Measurements from ENCODE around the gene PTPRN. TPM values are rescaled to one million over a fixed set of nuclear protein-coding genes. Genes with fewer than 3 reads are reported as not detected.

PTPRN gene
- polyA plus RNA-seq, 1 donor (not counting 4 experiments of a cell fraction or from before 2014, with no cell fraction given), result not detected

GRCh38 chr2:219304223-219304622 is 5.0 kb downstream of the PTPRN start:
- DNase-seq (ENCODE audit: low read depth, low spot score) (no peak), FAIRE-seq (no peak)
- no peak for TF ChIP-seq EZH2 (IDR thresholded peaks at IDR 0.05; ENCODE audit: low read length)
- TF ChIP-seq, protein P1, sequence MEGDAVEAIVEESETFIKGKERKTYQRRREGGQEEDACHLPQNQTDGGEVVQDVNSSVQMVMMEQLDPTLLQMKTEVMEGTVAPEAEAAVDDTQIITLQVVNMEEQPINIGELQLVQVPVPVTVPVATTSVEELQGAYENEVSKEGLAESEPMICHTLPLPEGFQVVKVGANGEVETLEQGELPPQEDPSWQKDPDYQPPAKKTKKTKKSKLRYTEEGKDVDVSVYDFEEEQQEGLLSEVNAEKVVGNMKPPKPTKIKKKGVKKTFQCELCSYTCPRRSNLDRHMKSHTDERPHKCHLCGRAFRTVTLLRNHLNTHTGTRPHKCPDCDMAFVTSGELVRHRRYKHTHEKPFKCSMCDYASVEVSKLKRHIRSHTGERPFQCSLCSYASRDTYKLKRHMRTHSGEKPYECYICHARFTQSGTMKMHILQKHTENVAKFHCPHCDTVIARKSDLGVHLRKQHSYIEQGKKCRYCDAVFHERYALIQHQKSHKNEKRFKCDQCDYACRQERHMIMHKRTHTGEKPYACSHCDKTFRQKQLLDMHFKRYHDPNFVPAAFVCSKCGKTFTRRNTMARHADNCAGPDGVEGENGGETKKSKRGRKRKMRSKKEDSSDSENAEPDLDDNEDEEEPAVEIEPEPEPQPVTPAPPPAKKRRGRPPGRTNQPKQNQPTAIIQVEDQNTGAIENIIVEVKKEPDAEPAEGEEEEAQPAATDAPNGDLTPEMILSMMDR (optimal IDR thresholded peaks at IDR 0.05 in 1 of 3, IDR thresholded peaks at IDR 0.05 in 1 of 3, conservative IDR thresholded peaks at IDR 0.05 in 1 of 3; ENCODE audit: extremely low read depth in 1 of 3, insufficient read depth in 2 of 3, low read length in 3 of 3), result no peak
- Histone ChIP-seq H3K79me2 (ENCODE audit: control insufficient read depth, insufficient read depth, low read length) (no peaks in the 10 kb centered on the region), H3K4me3 (ENCODE audit: control insufficient read depth in 2 of 3, extremely low read depth in 1 of 3, insufficient read depth in 2 of 3, low read depth in 1 of 3, low read length in 3 of 3) (no peak overlapping the region), H3K9ac (ENCODE audit: control insufficient read depth, extremely low read depth, insufficient read depth, low read length) (no peak overlapping the region), H4K20me1 (ENCODE audit: control insufficient read depth, extremely low read depth, insufficient read depth, low read length) (peaks cover 5% of the 10 kb centered on the region), H3K4me2 (ENCODE audit: control insufficient read depth, extremely low read depth, insufficient read depth, low read depth, low read length) (no peak overlapping the region), H3K9me3 (ENCODE audit: control insufficient read depth, low read depth, low read length) (no peaks in the 10 kb centered on the region), H3K27me3 (ENCODE audit: control insufficient read depth, extremely low read depth, insufficient read depth, low read length) (peaks cover 57% of the 10 kb centered on the region), H3K9me1 (ENCODE audit: control insufficient read depth, extremely low read depth, insufficient read depth, low read length) (no peaks in the 10 kb centered on the region), H3K4me1 (ENCODE audit: control insufficient read depth, extremely low read depth, insufficient read depth, low read length) (peaks cover 2% of the 10 kb centered on the region), H3K36me3 (ENCODE audit: control insufficient read depth in 2 of 2, extremely low read depth in 1 of 2, insufficient read depth in 2 of 2, low read length in 2 of 2) (no peaks in the 10 kb centered on the region), H3K27ac (ENCODE audit: control insufficient read depth, insufficient read depth, low read length) (no peak overlapping the region), H2AFZ (ENCODE audit: control insufficient read depth, low read length) (no peak overlapping the region)
- dilution Hi-C loops (cut with MboI; ENCODE audit: extremely low pct_ligation_motif_present, low sequenced_read_pairs), result no loop called here

GRCh38 chr2:219302412-219302968 is 6.7 kb downstream of the PTPRN start:
- Histone ChIP-seq H3K4me1 (ENCODE audit: control insufficient read depth, extremely low read depth, insufficient read depth, low read length) (no peaks in the 10 kb centered on the region), H3K79me2 (ENCODE audit: control insufficient read depth, insufficient read depth, low read length) (no peaks in the 10 kb centered on the region), H3K27me3 (ENCODE audit: control insufficient read depth, extremely low read depth, insufficient read depth, low read length) (peaks cover 49% of the 10 kb centered on the region), H3K4me2 (ENCODE audit: control insufficient read depth, extremely low read depth, insufficient read depth, low read depth, low read length) (no peak overlapping the region), H3K9ac (ENCODE audit: control insufficient read depth, extremely low read depth, insufficient read depth, low read length) (no peak overlapping the region), H4K20me1 (ENCODE audit: control insufficient read depth, extremely low read depth, insufficient read depth, low read length) (no peaks in the 10 kb centered on the region), H3K9me3 (ENCODE audit: control insufficient read depth, low read depth, low read length) (no peaks in the 10 kb centered on the region), H3K36me3 (ENCODE audit: control insufficient read depth in 2 of 2, extremely low read depth in 1 of 2, insufficient read depth in 2 of 2, low read length in 2 of 2) (no peaks in the 10 kb centered on the region), H3K4me3 (ENCODE audit: control insufficient read depth in 2 of 3, extremely low read depth in 1 of 3, insufficient read depth in 2 of 3, low read depth in 1 of 3, low read length in 3 of 3) (no peak overlapping the region), H3K27ac (ENCODE audit: control insufficient read depth, insufficient read depth, low read length) (no peak overlapping the region), H3K9me1 (ENCODE audit: control insufficient read depth, extremely low read depth, insufficient read depth, low read length) (no peaks in the 10 kb centered on the region), H2AFZ (ENCODE audit: control insufficient read depth, low read length) (no peak overlapping the region)
- dilution Hi-C loops (cut with MboI; ENCODE audit: extremely low pct_ligation_motif_present, low sequenced_read_pairs), result no loop called here
- FAIRE-seq, result no peak
- TF ChIP-seq, protein P1 (optimal IDR thresholded peaks at IDR 0.05 in 1 of 3, IDR thresholded peaks at IDR 0.05 in 1 of 3, conservative IDR thresholded peaks at IDR 0.05 in 1 of 3; ENCODE audit: extremely low read depth in 1 of 3, insufficient read depth in 2 of 3, low read length in 3 of 3), result no peak
- DNase-seq (ENCODE audit: low read depth, low spot score), result no peak

Measured in keratinocyte (primary cell).